Measurements from ENCODE around the gene C15orf62. TPM values are rescaled to one million over a fixed set of nuclear protein-coding genes. Genes with fewer than 3 reads are reported as not detected.

Gene C15orf62
- total and polyA plus RNA-seq, 2 experiments from 2014 or later: 0.28 TPM; not detected in 1

DNA sequence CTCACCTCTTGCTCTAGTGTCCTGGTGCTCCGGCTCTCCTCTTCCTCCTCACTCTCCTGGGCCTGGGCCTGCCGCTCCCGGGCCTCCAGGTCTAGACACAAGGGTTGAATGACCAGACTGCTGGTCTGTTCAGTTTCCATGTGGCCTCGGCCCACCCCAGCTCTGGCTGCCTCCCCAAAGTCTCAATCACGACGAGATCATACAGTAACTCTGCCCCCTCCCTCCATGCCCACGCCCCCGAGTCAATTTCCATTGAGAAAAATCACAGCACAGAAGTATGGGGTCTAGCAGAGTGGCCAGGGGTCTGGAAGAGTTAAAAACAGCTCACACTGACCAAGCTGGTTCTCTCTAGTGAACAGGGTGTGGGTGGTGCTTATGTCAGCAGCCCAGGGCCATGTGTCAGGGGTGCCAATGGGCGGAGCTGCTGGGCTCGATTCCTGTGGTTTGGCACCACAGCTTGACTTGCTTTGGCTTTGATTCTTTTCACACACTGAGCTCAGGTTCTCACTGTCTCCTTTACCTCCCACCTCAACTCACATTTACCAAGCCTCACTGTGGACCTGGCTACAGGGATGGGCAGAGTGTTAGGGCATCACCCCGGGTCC lies 6.9 kb downstream of the C15orf62 start:
- DNase-seq: peak; percentile 96
- in situ Hi-C loops (cut with MboI): no loop called here
- 55 to 56% methylated on average over 11 of the region's 11 CpGs for WGBS, 2 experiments (ENCODE audit: low coverage in 1 of 2, low lambda C conversion rate in 2 of 2, missing lambda C conversion rate in 2 of 2)
- peak overlapping the region; percentile 37; the same call in 1 of the 2 replicates for H3K27ac ChIP-seq
- H2AFZ ChIP-seq: no peak overlapping the region
- peak overlapping the region; percentile 62; the same call in 1 of the 2 replicates for H3K9ac ChIP-seq
- TF ChIP-seq EZH2 (IDR thresholded peaks at IDR 0.05; ENCODE audit: insufficient read depth, poor library complexity, severe bottlenecking) (no peak), EZH2phosphoT487 (IDR thresholded peaks at IDR 0.05; ENCODE audit: insufficient read depth, low read depth) (no peak)
- no peaks in the 10 kb centered on the region for H4K20me1 ChIP-seq (ENCODE audit: insufficient read depth)
- H3K9me3 ChIP-seq (ENCODE audit: low read depth): no peaks in the 10 kb centered on the region
- H3F3A ChIP-seq (ENCODE audit: insufficient read depth): no peaks in the 10 kb centered on the region
- H3K27me3 ChIP-seq (replicated peaks; ENCODE audit: insufficient read depth): no peaks in the 10 kb centered on the region
- peaks cover 12% of the 10 kb centered on the region for H3K4me1 ChIP-seq (ENCODE audit: insufficient read depth)
- H3K4me3 ChIP-seq: no peak overlapping the region
- H3K79me2 ChIP-seq (ENCODE audit: insufficient read depth): no peaks in the 10 kb centered on the region
- no peaks in the 10 kb centered on the region for H3K9me2 ChIP-seq (ENCODE audit: insufficient read depth)
- peak overlapping the region; percentile 62 for H3K4me2 ChIP-seq (ENCODE audit: unreplicated experiment)
- H3K36me3 ChIP-seq (ENCODE audit: low read depth): peaks cover 21% of the 10 kb centered on the region; the same call in 1 of the 2 replicates

DNA sequence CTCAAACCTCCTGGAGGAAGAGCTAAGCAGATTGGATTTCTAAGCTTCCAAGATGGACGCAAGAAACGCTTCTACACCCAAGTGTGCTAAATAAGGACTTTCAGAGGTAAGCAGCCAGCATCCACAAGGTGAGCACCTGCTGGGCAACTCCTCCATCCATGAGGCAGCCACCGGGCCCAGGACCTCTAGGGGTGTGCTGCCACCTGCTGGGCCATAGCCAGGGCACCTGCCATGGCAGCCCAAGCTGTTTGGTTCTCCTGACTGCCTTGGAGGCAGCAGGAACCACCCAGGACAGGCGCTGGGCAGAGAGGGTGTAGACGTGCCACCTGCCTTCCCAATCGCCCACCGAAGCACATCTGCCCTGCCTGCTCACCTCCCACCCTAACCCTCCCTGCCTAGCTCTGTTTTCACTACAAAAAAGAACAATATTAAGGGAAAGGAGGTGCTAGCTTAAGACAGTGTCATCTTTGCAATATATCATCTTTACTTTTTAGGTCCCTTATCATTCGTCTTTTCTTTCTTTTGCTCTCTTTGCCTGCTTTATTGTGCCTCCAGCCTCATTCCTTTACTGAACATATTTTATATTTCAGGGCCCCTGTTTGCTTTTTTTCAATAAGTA lies 12.9 kb downstream of the C15orf62 start:
- H3K4me3 ChIP-seq: no peak overlapping the region
- in situ Hi-C loops (cut with MboI): no loop called here
- TF ChIP-seq EZH2phosphoT487 (IDR thresholded peaks at IDR 0.05; ENCODE audit: insufficient read depth, low read depth): no peak
- TF ChIP-seq EZH2 (IDR thresholded peaks at IDR 0.05; ENCODE audit: insufficient read depth, poor library complexity, severe bottlenecking): no peak
- no peaks in the 10 kb centered on the region for H4K20me1 ChIP-seq (ENCODE audit: insufficient read depth)
- H3K9ac ChIP-seq: no peak overlapping the region
- no peaks in the 10 kb centered on the region for H3K9me3 ChIP-seq (ENCODE audit: low read depth)
- no peak overlapping the region for H2AFZ ChIP-seq
- peaks cover 15% of the 10 kb centered on the region for H3F3A ChIP-seq (ENCODE audit: insufficient read depth)
- H3K36me3 ChIP-seq (ENCODE audit: low read depth): peaks cover 13% of the 10 kb centered on the region; the same call in 1 of the 2 replicates
- no peak overlapping the region for H3K4me2 ChIP-seq (ENCODE audit: unreplicated experiment)
- peaks cover 12% of the 10 kb centered on the region for H3K4me1 ChIP-seq (ENCODE audit: insufficient read depth)
- peak; percentile 28 for DNase-seq
- no peaks in the 10 kb centered on the region for H3K27me3 ChIP-seq (replicated peaks; ENCODE audit: insufficient read depth)
- 78 to 81% methylated on average over 8 of the region's 8 CpGs for WGBS, 2 experiments (ENCODE audit: low coverage in 1 of 2, low lambda C conversion rate in 2 of 2, missing lambda C conversion rate in 2 of 2)
- H3K9me2 ChIP-seq (ENCODE audit: insufficient read depth): no peaks in the 10 kb centered on the region
- H3K27ac ChIP-seq: no peak overlapping the region
- H3K79me2 ChIP-seq (ENCODE audit: insufficient read depth): peaks cover 41% of the 10 kb centered on the region

DNA sequence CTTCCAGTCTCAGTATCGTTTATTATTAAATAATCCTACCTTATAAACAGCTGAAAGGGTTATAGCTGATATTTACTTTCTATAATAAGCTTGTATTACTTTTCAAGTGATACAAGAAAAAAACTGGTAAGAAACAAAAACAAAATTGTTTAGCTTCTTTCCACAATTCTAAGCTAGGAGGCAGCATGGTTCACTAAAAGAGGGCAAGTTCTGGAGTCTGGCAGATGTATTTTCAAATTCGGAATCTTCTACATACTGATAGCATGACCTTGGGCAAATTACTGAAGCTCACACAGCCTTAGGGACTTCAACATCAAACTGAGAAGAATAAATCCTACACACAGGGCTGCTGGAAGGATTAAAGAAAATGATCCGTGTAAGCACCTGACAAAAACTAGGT lies 15.4 kb downstream of the C15orf62 start:
- no peaks in the 10 kb centered on the region for H3K27me3 ChIP-seq (replicated peaks; ENCODE audit: insufficient read depth)
- H3K9me2 ChIP-seq (ENCODE audit: insufficient read depth): no peaks in the 10 kb centered on the region
- 95 to 96% methylated on average over 3 of the region's 3 CpGs for WGBS, 2 experiments (ENCODE audit: low coverage in 1 of 2, low lambda C conversion rate in 2 of 2, missing lambda C conversion rate in 2 of 2)
- no peaks in the 10 kb centered on the region for H3K9me3 ChIP-seq (ENCODE audit: low read depth)
- H3K4me3 ChIP-seq: no peak overlapping the region
- no peak for DNase-seq
- no peaks in the 10 kb centered on the region for H4K20me1 ChIP-seq (ENCODE audit: insufficient read depth)
- TF ChIP-seq EZH2phosphoT487 (IDR thresholded peaks at IDR 0.05; ENCODE audit: insufficient read depth, low read depth) (no peak), EZH2 (IDR thresholded peaks at IDR 0.05; ENCODE audit: insufficient read depth, poor library complexity, severe bottlenecking) (no peak)
- H3K36me3 ChIP-seq (ENCODE audit: low read depth): no peaks in the 10 kb centered on the region
- H3K9ac ChIP-seq: no peak overlapping the region
- H3F3A ChIP-seq (ENCODE audit: insufficient read depth): peaks cover 18% of the 10 kb centered on the region
- no peak overlapping the region for H3K27ac ChIP-seq
- no peak overlapping the region for H2AFZ ChIP-seq
- peaks cover 52% of the 10 kb centered on the region for H3K79me2 ChIP-seq (ENCODE audit: insufficient read depth)
- peaks cover 15% of the 10 kb centered on the region for H3K4me1 ChIP-seq (ENCODE audit: insufficient read depth)
- H3K4me2 ChIP-seq (ENCODE audit: unreplicated experiment): no peak overlapping the region
- in situ Hi-C loops (cut with MboI): no loop called here

DNA sequence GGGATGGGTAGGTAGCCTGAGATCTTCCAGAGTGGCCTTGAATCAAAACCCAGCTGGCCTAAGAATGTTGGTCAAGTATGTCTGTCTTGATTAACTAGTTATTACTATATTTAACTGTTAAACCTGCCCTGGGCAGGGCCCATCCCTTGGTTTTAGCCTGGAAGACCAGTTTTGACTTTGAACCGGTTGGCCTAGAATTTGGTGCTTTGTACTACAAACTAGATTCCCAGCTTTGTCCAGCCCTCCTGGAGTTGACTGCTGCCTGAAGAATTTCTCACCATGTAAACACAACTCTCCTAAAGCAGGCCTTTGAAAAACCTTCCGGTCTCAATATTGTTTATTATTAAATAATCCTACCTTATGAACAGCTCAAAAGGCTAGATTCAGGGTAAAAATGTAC lies 16.0 kb downstream of the C15orf62 start:
- Histone ChIP-seq H3F3A (ENCODE audit: insufficient read depth) (peaks cover 18% of the 10 kb centered on the region), H2AFZ (no peak overlapping the region), H3K4me3 (no peak overlapping the region), H3K4me2 (ENCODE audit: unreplicated experiment) (no peak overlapping the region), H3K36me3 (ENCODE audit: low read depth) (no peaks in the 10 kb centered on the region), H3K4me1 (ENCODE audit: insufficient read depth) (peaks cover 19% of the 10 kb centered on the region), H3K9ac (no peak overlapping the region), H3K9me2 (ENCODE audit: insufficient read depth) (no peaks in the 10 kb centered on the region), H4K20me1 (ENCODE audit: insufficient read depth) (no peaks in the 10 kb centered on the region), H3K27me3 (replicated peaks; ENCODE audit: insufficient read depth) (no peaks in the 10 kb centered on the region), H3K9me3 (ENCODE audit: low read depth) (no peaks in the 10 kb centered on the region), H3K27ac (no peak overlapping the region), H3K79me2 (ENCODE audit: insufficient read depth) (peaks cover 53% of the 10 kb centered on the region)
- no peak for TF ChIP-seq EZH2phosphoT487 (IDR thresholded peaks at IDR 0.05; ENCODE audit: insufficient read depth, low read depth)
- WGBS, 2 experiments (ENCODE audit: low coverage in 1 of 2, low lambda C conversion rate in 2 of 2, missing lambda C conversion rate in 2 of 2): 80 to 89% methylated on average over 2 of the region's 2 CpGs
- DNase-seq: no peak
- in situ Hi-C loops (cut with MboI): no loop called here
